ENCODE measurements around the gene AKAP6.

Gene AKAP6

DNA sequence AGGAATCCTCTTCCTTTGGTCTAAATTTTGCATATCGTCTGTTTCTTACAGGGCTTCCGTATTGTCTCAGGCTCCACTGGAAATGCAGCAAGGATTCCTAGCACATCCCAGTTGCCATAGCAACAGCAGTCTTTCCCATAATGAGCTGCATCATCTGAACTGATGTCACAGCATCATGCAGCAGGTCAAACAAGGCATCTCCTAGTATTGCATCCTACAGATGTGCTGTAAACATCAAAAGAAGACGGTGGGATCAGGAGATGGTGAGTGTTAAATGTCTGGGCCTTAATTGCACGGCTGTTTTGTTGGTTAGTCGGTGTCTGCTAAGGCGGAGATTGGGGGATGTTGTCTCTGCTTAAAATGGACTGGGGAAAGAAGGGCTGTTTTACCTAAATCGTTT lies at the start of gene AKAP6:
Gene AKAP6, plus strand, starts transcription at position 153 of the 400 bp plus-strand sequence. CDS start 104,196 bp downstream, outside the sequence.
- Mint-ChIP-seq H3K27ac (no peak within 1 kb of the TSS), H3K4me3 (no peak within 1 kb of the TSS), H3K9me3 (peaks cover 11% of the 10 kb centered on the region), H3K36me3 (peaks cover 1% of the 10 kb centered on the region), H3K27me3 (no peaks in the 10 kb centered on the region), H3K4me1 (no peaks in the 10 kb centered on the region)

DNA sequence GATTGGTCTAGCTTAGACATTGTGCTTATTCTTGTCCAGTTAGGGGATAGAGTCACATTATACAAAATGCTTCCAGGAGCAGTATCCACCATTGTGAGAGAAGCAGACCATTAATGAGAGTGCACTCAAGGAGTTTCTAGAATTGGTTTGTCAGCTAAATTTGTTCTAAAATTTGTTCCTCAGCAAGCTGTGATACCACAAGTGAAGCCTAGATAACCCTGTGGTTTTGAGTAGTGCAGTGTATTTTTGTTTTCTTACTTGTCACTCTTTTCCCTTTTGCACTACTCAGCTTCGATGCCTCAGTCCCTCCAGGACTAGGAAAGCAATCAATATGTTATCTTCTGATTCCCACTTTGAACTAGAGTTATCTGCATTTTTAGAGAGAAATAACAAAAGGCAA lies 42.5 kb upstream of the AKAP6 start:
- Mint-ChIP-seq H3K36me3 (peaks cover 30% of the 10 kb centered on the region), H3K27me3 (no peaks in the 10 kb centered on the region), H3K9me3 (peaks cover 12% of the 10 kb centered on the region), H3K4me3 (no peak overlapping the region), H3K27ac (no peak overlapping the region), H3K4me1 (no peaks in the 10 kb centered on the region)

GRCh38 chr14:32296366-32296765 lies 32.7 kb upstream of the AKAP6 start:
- H3K4me1 Mint-ChIP-seq, result no peaks in the 10 kb centered on the region
- peaks cover 3% of the 10 kb centered on the region for H3K36me3 Mint-ChIP-seq
- H3K27me3 Mint-ChIP-seq, result no peaks in the 10 kb centered on the region
- H3K9me3 Mint-ChIP-seq, result no peaks in the 10 kb centered on the region
- no peak overlapping the region for H3K27ac Mint-ChIP-seq
- H3K4me3 Mint-ChIP-seq, result no peak overlapping the region

- Mint-ChIP-seq H3K4me3 (no peak overlapping the region), H3K36me3 (no peaks in the 10 kb centered on the region), H3K9me3 (no peaks in the 10 kb centered on the region), H3K27ac (no peak overlapping the region), H3K4me1 (no peaks in the 10 kb centered on the region), H3K27me3 (no peaks in the 10 kb centered on the region)
These were observed 30.8 kb upstream of the AKAP6 start for GRCh38 chr14:32298346-32298745.

DNA sequence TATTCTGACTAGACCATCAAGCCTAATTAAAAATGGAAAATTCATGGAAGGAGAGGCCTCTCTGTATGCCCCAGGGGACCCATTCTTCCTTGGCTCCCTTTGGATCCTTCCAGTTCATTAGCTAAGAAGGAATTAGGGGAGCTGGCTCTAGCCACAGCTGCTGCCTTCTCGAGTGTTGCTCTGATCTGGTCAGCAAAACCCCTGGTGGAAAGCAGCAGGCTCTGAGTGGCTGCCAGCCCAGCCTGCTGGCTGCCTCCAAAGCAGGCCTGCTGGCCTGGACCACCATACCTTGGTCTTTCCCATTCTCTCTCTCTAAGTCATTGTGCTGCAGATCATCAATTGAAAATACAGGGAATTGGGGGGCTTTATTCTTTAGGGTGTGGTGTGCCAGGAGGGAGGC lies 29.0 kb upstream of the AKAP6 start:
- Mint-ChIP-seq H3K4me1 (no peaks in the 10 kb centered on the region), H3K36me3 (no peaks in the 10 kb centered on the region), H3K27me3 (no peaks in the 10 kb centered on the region), H3K4me3 (no peak overlapping the region), H3K27ac (no peak overlapping the region), H3K9me3 (no peaks in the 10 kb centered on the region)

GRCh38 chr14:32303865-32304264 lies 25.2 kb upstream of the AKAP6 start:
- Mint-ChIP-seq H3K9me3 (no peaks in the 10 kb centered on the region), H3K27me3 (no peaks in the 10 kb centered on the region), H3K36me3 (no peaks in the 10 kb centered on the region), H3K4me1 (no peaks in the 10 kb centered on the region), H3K27ac (no peak overlapping the region), H3K4me3 (no peak overlapping the region)

- Mint-ChIP-seq H3K9me3 (no peaks in the 10 kb centered on the region), H3K27me3 (no peaks in the 10 kb centered on the region), H3K36me3 (no peaks in the 10 kb centered on the region), H3K4me1 (no peaks in the 10 kb centered on the region), H3K27ac (no peak overlapping the region), H3K4me3 (no peak overlapping the region)
These were observed 24.8 kb upstream of the AKAP6 start for GRCh38 chr14:32304296-32304695.

GRCh38 chr14:32306549-32306948 lies 22.5 kb upstream of the AKAP6 start:
- Mint-ChIP-seq H3K36me3 (no peaks in the 10 kb centered on the region), H3K4me3 (no peak overlapping the region), H3K9me3 (no peaks in the 10 kb centered on the region), H3K4me1 (no peaks in the 10 kb centered on the region), H3K27ac (no peak overlapping the region), H3K27me3 (no peaks in the 10 kb centered on the region)

GRCh38 chr14:32307881-32308582 lies 21.1 kb upstream of the AKAP6 start:
- no peaks in the 10 kb centered on the region for H3K4me1 Mint-ChIP-seq
- no peaks in the 10 kb centered on the region for H3K27me3 Mint-ChIP-seq
- H3K36me3 Mint-ChIP-seq, result no peaks in the 10 kb centered on the region
- H3K4me3 Mint-ChIP-seq, result no peak overlapping the region
- no peaks in the 10 kb centered on the region for H3K9me3 Mint-ChIP-seq
- H3K27ac Mint-ChIP-seq, result no peak overlapping the region

DNA sequence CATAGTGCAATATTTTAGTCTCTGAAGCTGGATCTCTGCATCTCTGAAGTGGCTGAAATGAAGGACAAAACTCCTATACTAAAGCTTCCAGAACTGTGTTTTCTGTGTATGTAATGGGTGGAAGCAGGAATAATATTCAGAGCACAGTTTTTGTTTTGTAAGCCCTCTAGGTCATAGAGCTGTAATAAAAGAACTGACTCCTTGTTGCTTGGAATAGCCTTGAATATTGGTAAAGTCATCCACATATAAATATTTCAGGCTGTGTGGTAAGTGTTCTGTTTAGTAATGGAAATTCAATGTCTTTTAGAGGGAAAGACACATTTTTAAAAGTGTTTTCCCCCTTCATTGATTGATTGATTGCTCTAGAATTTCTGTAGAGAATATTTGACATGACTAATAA lies 18.2 kb upstream of the AKAP6 start:
- H3K9me3 Mint-ChIP-seq, result no peaks in the 10 kb centered on the region
- H3K4me3 Mint-ChIP-seq, result no peak overlapping the region
- no peak overlapping the region for H3K27ac Mint-ChIP-seq
- no peaks in the 10 kb centered on the region for H3K27me3 Mint-ChIP-seq
- no peaks in the 10 kb centered on the region for H3K4me1 Mint-ChIP-seq
- no peaks in the 10 kb centered on the region for H3K36me3 Mint-ChIP-seq

DNA sequence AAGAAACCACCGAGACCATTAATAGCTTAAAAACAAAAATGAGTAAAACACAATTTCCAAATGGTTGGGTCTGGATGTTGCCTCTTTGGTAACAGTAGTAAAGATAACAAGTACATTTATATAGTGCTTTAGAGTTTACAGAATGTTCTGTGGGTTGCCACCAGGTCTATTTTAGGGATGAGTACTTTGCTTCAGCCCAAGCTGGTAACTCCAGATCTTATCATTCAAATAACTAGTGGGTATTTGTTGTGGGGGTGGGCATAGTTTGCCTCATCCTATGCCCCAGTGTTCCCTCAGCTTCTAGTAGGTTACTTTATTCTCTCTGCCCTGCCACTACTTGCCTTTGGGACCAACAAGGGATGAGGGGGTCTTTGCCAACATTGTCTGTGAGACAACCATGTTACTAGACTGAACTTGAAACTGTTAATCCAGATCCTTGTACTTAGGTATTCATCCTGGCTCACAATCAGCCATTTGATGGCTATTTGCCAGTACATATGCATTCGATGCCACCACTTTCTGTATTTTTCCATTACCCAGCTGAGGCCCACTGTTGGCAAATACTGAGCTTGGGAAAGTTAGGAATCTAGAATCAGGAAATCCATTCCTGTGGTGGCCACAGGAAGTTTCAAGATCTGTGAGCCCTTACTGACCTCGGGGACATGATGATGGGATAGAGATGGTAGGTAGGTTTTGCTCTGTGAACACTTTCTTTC lies 17.6 kb upstream of the AKAP6 start:
- Mint-ChIP-seq H3K4me1 (no peaks in the 10 kb centered on the region), H3K36me3 (no peaks in the 10 kb centered on the region), H3K4me3 (no peak overlapping the region), H3K27me3 (no peaks in the 10 kb centered on the region), H3K27ac (no peak overlapping the region), H3K9me3 (no peaks in the 10 kb centered on the region)

GRCh38 chr14:32312010-32312331 lies 17.1 kb upstream of the AKAP6 start:
- no peak overlapping the region for H3K27ac Mint-ChIP-seq
- H3K4me3 Mint-ChIP-seq, result no peak overlapping the region
- H3K9me3 Mint-ChIP-seq, result no peaks in the 10 kb centered on the region
- H3K27me3 Mint-ChIP-seq, result no peaks in the 10 kb centered on the region
- H3K36me3 Mint-ChIP-seq, result no peaks in the 10 kb centered on the region
- no peaks in the 10 kb centered on the region for H3K4me1 Mint-ChIP-seq

DNA sequence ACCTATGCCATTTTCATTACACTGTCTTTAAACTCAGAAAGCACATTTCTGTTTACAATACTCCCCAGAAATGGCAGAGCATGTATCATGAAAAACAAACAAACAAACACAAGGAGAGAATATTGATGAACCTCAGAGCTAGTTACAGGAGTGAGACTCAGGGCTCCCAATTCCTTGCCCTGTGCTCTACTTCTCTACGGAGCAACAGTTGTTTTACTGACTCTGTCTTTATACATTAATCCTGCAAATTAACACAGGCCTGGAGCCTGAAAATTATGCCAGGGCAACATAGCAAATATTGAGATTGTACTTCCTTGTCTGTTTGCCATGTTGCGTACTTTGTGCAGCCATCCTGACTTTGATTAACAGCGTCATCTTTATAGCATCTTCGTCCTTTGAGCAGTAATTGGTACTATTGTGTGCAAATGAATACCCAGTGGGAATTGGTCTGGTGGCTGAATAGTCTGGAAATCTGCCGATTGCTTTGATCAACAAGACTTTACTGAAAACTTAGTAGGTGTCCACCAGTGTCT lies 15.2 kb upstream of the AKAP6 start:
- no peaks in the 10 kb centered on the region for H3K27me3 Mint-ChIP-seq
- no peaks in the 10 kb centered on the region for H3K9me3 Mint-ChIP-seq
- H3K4me1 Mint-ChIP-seq, result no peaks in the 10 kb centered on the region
- H3K4me3 Mint-ChIP-seq, result no peak overlapping the region
- H3K27ac Mint-ChIP-seq, result no peak overlapping the region
- H3K36me3 Mint-ChIP-seq, result no peaks in the 10 kb centered on the region

DNA sequence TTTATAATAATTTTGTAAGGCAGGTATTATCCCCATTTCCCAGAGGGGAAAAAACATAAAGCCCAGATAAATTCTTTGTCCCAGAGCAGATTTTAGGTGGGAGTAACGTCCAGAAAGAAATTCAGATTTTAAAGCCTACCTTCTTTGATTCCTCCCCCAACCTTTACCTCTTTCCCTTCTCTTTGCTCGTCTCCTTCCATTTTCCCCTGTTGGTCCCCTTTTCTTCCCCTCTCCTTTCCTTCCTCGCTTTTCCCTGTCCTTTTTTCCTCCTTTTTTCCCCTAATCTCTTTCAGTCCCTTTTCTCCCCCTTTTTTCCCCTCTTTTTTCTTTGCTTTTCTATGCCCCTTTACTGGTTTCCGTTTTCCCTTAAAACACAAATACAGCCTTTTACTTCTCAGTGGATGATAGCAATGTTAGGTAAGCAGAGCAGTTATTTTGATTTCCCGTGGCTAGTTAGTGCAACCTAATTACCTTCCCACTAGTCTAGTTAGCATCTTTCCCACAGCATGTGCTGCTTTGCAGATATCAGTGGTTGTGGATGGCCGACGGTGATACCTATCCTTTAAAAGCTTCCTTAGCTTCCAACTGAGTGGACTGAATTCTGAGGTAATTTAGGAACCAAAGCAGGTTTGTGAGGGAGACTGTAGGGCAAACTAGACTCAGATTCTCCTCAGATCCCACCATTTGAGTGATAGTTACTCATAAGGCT lies 10.9 kb upstream of the AKAP6 start:
- Mint-ChIP-seq H3K4me3 (no peak overlapping the region), H3K27me3 (no peaks in the 10 kb centered on the region), H3K27ac (no peak overlapping the region), H3K36me3 (no peaks in the 10 kb centered on the region), H3K4me1 (no peaks in the 10 kb centered on the region), H3K9me3 (no peaks in the 10 kb centered on the region)

DNA sequence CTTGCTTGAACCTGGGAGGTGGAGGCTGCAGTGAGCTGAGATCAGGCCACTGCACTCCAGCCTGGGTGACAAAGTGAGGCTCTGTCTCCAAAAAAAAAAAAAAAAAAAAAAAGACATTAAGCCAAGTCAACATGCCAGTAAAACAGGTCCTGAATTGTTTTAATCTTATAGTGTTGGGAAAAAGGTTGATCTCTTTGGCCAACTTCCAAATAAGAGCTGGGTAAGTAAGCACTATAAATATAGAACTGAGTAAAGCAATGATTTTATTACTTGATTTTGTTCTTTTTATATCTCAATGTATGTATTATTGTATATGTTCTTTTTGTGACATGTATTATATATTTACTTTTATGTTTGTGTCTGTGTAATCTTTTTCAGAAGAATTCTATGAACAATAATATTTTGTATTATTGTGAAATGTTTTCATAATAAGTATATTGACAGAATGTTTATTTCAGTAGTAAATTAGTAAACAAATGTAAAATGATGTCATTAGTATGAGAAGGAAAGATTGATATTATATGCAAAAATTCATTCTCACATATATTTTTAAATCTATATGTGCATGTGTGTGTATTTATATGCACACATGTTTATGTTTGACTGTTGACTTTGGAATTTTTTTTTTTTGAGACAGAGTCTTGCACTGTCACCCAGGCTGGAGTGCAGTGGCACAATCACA lies 9.6 kb upstream of the AKAP6 start:
- Mint-ChIP-seq H3K36me3 (no peaks in the 10 kb centered on the region), H3K9me3 (peaks cover 6% of the 10 kb centered on the region), H3K4me3 (no peak overlapping the region)

More for the DNA sequence above, 9.6 kb upstream of the AKAP6 start:
- H3K27ac Mint-ChIP-seq, result no peak overlapping the region
- H3K27me3 Mint-ChIP-seq, result no peaks in the 10 kb centered on the region
- H3K4me1 Mint-ChIP-seq, result no peaks in the 10 kb centered on the region

All from activated naive CD4-positive, alpha-beta T cell treated with anti-CD3 and anti-CD28 coated beads, Interleukin-2, amount 50 U/mL, for 24 hours (primary cell).